Measurements from ENCODE around the gene FOXE3. TPM values are rescaled to one million over a fixed set of nuclear protein-coding genes. Genes with fewer than 3 reads are reported as not detected.

The FOXE3 gene
- polyA plus RNA-seq, 3 donors: not detected

DNA sequence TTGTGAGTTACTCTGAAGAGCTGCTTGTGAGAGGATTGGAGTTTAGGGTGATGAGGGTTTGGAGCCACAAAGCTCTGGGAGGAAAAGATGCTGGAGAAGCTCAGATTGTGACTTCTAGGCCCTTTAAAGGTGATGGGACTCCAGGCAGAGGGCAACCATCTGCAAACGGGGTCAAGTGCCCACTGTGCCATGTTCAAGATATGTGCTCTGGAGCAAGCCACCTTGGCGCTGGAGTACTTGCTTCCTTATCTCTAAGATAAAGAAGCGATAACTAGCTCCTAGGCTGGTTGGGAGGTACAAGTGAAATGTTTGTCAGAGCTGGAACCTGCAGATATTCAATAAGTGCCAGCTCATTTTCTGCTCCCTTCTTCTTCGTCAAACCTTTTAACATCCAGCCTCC is 14.3 kb upstream of the FOXE3 start:
- 55 to 92% (median 88%) methylated on average over 4 of the region's 4 CpGs for WGBS, 3 donors
- no peak overlapping the region for H3K27ac ChIP-seq (ENCODE audit: low read depth, low read length)

DNA sequence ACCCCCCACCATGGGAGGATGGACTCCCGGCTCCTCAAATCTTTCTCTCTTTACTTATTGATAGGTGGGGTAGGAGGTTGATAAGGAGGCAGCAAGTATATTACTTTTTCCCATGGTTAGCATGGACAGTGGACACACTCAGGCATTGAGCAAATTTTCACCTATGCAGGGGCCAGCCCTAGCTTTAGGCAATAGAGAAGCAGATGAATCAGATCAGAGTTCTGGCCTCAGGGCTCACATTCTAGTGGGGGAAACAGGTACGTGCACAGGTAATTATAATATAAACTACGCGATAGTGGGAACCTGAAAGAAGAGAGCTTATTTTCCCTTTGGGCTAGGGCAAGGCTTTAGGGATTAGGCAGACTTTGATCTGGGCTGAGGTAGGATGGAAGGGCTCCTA is 13.5 kb upstream of the FOXE3 start:
- WGBS, 3 donors: 85 to 91% (median 88%) methylated on average over 4 of the region's 4 CpGs
- no peak overlapping the region for H3K27ac ChIP-seq (ENCODE audit: low read depth, low read length)

DNA sequence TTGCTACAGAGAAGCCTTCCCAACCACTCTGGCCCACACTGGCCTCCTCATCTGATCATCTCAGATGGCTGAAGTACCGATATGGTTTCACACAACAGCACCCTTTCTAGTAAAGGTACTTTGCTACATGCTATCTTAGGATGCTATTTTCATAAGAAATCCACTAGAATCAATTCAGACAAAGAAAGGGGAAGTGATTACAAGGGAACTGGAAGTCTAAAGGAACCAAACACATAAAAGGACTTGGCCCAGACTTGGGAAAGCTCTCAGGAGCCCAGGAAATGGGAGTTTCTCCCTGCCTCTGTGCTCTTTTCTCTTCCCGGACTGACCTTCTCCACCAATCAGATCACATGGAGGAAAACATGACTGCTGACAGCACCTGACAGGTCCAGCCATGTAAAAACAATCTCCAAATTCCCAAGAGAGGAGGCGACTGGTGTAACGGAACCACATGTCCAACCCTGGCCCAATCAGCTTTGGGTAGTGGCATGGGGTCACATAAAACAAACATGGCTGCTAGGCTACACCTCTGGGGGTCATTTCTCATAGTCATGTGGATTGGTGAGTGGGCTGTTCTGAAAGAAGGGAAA is 12.7 kb upstream of the FOXE3 start:
- WGBS, 3 donors: 82 to 84% (median 84%) methylated on average over 4 of the region's 4 CpGs
- H3K27ac ChIP-seq (ENCODE audit: low read depth, low read length): no peak overlapping the region

DNA sequence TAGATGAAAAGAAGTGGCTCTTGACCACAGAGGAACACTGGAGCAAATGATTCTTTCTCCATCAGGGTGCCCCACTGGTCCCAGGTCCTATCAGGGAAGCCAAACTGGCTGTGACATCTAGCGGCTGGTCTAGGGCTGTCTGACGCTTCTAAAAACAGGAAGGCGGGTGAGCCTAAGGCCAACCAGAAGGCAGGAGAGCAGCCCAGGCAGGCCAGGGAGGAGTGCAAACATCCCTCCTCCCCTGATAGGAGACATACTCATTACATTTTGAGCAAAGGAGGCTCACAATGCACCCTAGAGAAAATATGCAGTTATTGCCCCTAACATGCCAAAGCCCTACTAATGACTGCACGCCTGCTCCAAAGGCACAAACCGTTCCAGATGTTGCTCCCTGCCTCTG is 10.4 kb upstream of the FOXE3 start:
- no peak overlapping the region for H3K27ac ChIP-seq (ENCODE audit: low read depth, low read length)
- WGBS, 3 donors: 59 to 77% (median 71%) methylated on average over 5 of the region's 5 CpGs

DNA sequence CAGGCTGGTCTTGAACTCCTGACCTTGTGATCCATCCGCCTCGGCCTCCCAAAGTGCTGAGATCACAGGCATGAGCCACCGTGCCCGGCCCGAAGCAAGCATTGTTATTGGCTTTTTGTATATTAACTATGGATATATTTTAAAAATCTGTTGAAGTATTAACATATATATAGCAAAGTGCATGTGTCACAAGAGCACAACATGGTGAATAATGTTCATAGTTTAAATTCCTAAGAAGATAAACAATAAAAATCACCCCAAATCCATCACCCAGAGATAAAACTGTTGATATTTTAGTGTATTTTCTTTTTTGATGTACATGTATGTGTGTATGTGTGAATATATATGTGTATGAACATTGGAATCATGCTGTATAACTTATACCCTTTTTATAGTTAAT is 9.1 kb upstream of the FOXE3 start:
- WGBS, 3 donors: 87 to 94% (median 94%) methylated on average over 5 of the region's 5 CpGs

DNA sequence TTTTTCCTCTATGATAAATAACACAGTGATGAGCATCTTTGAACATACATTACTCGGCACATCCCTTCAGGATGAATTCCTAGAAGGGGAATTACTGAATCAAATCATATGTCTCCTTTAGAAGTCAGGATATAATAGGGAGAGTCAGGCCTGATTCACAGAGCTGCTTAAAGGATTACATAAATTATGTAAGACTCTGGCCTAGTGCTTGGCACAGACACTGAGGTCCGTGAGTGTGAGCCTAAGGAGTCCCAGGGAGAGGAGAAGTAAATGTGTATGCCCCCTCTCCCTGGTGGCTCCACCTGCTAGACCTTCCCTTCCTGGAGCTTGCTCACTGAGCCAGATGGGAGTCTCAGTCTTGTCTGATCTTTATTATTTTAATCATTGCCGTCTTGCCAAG is 8.6 kb upstream of the FOXE3 start:
- no peak overlapping the region for H3K27ac ChIP-seq (ENCODE audit: low read depth, low read length)
- 77 to 90% (median 82%) methylated on average over 3 of the region's 3 CpGs for WGBS, 3 donors

More for the DNA sequence above, 9.1 kb upstream of the FOXE3 start:
- H3K27ac ChIP-seq (ENCODE audit: low read depth, low read length): no peak overlapping the region

DNA sequence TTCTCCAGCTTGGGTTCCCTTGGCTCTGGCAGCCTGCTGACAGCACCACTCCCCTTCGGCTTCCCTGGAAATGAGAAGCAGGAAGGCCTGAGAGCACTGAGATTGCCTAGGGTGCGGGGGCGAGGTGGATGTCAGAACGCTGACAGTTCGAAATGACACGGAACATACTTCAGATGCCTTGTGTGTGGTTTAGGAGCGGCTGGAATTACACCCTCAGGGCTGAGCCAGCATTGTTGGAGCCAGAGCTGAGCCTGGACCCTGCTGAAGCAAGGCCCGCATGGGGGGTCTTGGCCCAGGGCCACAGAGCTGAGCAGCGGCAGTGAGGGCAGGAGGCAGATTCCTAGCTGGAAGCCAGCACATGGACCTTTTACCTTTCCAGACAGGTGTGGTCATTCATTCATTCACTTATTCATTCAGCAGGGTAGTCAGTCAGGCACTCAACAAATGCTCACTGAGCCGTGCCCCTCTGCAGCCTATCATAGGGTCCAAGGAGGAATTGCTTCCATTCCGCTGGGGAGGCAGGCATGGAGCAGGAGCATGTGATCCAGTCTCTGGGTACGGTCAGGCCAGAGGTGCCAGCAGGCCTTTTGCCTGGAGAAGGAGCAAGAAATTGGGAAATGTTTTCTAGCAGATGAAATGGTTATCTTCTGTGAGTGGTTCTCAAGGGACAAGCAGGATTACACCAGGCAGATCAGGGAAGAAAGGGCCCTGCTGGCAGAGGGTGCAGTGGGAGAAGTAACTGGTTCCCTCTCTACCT is 6.6 kb upstream of the FOXE3 start:
- WGBS, 3 donors: 64 to 78% (median 66%) methylated on average over 12 of the region's 12 CpGs
- no peak overlapping the region for H3K27ac ChIP-seq (ENCODE audit: low read depth, low read length)

DNA sequence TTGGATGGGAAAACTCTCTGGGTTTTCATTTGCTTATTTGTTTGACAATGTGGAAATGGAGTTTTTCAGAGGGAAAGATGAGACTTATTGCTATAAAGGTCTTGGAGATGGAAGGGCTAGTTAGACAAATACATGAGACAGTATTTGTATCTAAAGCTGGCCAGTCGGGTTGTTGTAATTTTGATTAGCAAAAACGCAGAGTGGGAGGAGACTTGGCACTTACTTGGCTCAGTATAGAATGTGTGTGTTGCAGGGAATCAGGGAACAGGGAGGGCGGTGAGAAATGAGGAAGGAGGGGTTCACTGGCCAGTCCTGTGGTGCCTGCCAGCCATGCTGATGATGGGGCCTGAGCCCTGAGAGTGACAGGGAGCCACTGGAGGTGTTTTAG is 6.0 kb upstream of the FOXE3 start:
- WGBS, 3 donors: 57 to 70% (median 63%) methylated on average over 3 of the region's 3 CpGs
- H3K27ac ChIP-seq (ENCODE audit: low read depth, low read length): no peak overlapping the region

DNA sequence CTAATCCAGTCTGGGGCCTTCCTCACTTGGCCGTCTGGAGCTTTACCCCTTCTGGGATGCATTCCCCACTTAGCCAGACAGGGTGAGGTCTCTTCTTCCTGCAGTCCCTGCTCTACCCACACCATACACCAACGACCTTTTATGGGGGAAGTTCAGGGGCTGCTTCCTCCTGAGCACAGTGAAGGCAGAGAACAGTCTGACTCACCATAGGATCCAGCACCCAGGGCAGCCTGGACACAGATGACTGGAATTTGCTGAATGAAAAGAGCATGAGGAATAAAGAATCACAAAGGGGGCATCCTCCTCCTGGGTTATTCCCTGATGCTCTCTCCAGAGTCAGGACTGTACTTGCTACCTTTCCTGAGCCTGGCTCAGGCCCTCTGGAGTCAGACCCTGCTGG is 4.6 kb upstream of the FOXE3 start:
- no peak overlapping the region for H3K27ac ChIP-seq (ENCODE audit: low read depth, low read length)
- 50 to 52% (median 50%) methylated on average over 2 of the region's 2 CpGs for WGBS, 3 donors

DNA sequence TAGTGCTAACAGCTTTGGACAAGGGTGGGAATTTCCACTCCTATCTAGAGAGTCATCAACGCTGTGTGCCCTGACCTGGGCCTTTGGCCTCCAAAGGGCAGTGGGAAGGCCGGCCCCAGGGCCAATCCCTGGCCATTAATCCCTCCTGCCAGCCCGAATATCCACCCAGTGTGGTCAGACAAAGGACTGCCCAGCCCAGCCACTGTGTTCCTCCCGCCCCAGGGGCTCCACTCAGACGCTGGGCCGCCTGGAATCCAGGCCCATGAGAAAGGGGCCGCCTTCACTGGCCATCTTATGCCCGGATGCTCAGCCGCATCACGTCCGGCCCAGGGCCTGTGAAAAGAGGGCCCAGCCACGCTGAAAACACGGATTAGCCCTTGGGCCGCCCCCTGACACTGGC is 3.6 kb upstream of the FOXE3 start:
- H3K27ac ChIP-seq (ENCODE audit: low read depth, low read length): no peak overlapping the region
- WGBS, 3 donors: 85 to 93% (median 91%) methylated on average over 14 of the region's 14 CpGs

DNA sequence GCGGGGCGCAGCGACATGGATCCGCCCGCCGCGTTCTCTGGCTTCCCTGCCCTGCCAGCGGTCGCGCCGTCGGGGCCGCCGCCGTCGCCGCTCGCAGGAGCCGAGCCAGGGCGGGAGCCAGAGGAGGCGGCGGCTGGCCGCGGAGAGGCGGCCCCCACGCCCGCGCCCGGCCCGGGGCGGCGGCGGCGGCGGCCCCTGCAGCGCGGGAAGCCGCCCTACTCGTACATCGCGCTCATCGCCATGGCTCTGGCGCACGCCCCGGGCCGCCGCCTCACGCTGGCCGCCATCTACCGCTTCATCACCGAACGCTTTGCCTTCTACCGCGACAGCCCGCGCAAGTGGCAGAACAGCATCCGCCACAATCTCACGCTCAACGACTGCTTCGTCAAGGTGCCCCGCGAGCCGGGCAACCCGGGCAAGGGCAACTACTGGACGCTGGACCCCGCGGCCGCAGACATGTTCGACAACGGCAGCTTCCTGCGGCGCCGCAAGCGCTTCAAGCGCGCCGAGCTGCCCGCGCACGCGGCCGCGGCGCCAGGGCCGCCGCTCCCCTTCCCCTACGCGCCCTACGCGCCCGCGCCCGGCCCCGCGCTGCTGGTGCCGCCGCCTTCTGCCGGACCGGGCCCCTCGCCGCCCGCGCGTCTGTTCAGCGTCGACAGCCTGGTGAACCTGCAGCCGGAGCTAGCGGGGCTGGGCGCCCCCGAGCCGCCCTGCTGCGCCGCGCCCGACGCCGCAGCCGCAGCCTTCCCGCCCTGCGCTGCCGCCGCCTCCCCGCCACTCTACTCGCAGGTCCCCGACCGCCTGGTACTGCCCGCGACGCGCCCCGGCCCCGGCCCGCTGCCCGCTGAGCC is 459 bp downstream of the FOXE3 start:
- WGBS, 3 donors: 0 to 3% (median 3%) methylated on average over 77 to 134 of the region's 134 CpGs
- no peak overlapping the region for H3K27ac ChIP-seq (ENCODE audit: low read depth, low read length)

DNA sequence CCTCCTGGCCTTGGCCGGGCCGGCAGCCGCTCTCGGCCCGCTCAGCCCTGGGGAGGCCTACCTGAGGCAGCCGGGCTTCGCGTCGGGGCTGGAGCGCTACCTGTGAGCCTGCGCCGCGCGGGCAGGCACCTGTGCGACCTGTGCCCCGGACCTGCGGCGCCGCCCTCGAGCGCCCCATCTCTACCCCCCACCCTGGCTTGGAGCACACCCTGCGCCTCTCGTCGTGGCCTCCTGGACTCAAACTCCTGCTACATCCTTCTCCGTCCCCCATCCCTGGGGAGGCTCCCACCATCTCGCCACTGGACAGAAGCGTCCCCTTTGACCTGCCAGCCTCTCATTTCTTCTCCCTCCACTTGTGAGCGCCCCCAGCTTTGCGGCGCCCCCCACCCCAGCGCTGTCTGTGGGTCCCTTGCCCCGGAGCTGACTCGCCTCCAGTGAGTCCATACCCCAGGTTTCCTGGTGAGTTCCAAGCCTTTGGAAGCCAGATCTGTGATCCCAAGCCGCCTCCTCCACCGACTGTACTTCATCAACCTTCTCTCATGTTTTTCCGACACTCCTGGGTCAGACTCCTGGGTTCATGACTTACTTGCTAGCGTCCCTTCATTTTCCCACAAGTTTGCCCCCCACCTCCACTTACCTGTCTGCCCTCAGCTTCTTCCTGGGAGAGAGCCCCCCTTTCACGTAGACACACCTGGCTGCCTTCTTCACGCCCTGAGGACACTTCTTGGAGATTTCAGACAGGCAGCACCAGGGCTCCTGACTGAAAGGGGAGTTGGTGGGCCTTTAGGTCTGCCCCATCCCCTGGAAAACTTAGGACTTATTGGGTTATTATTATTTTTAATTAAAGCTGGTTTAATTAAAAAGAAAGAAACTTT is 1.3 kb downstream of the FOXE3 start:
- no peak overlapping the region for H3K27ac ChIP-seq (ENCODE audit: low read depth, low read length)
- WGBS, 3 donors: 21 to 38% (median 34%) methylated on average over 33 to 39 of the region's 39 CpGs

DNA sequence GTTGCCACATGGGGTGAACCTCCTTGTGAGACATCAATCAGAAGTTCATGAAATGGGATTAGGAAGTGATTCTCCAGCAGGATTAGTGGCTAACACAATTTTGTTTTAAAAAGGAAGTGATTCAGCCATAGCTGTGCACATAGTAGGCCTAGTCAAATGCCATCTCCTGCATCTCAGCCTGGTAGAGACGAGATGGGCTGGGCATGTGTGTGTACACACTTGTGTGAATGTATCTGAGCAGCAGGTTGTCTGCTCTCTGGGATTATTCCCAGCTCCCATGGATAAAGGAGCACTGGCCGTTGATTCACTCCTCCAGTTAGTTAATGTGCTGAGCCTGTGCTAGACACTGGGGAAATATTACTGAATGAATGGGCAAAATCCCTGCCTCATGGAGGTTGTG is 2.0 kb downstream of the FOXE3 start:
- H3K27ac ChIP-seq (ENCODE audit: low read depth, low read length): no peak overlapping the region
- 77 to 84% (median 84%) methylated on average over 2 of the region's 2 CpGs for WGBS, 3 donors

DNA sequence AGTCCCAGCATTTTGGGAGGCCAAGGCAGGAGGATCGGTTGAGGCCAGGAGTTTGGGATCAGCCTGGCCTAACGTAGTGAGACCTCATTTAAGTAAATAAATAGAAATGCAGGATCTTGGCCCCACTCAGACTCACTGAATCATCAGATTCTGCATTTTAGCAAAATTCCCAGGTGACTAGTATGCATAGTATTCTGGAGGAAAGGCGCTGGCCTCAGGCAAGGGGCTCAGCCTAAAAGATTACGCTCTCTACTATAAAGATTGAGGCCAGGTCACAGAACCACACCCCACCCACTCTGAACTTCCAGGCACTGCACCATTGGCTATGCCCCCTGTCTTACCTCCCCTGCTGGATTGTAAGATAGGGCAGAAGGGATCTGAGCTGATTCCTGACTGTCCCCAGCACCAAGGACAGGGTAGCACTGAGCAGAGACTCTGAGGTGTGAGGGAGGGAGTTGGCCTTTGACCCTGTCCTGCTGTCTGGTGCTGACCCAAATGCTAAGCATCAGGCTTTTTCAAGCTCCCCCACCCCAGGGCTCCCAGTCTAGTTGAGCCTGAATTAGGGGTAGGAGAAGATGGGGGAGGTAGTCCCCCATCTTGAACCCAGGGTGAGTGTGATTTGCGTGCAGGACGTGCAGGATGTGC is 2.7 kb downstream of the FOXE3 start:
- H3K27ac ChIP-seq (ENCODE audit: low read depth, low read length): no peak overlapping the region
- WGBS, 3 donors: 92 to 94% (median 92%) methylated on average over 6 of the region's 6 CpGs

DNA sequence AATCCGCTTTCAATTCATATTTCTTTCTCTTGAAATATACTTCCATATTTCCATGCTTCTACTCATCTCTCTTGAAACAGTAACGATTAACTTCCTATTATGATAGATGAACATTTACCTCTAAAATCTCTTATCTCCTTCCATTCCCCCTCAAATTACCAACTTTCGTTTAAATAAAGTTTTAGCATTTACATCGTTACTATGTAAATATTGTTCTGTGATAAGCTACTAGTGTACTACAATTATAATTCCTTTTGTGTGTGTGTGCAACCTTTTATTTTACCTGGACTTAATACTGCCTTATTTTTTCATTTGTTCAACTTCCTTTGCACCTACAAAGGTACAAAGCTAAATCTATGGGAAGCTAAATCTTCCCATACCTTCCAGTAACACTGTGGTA is 4.5 kb downstream of the FOXE3 start:
- H3K27ac ChIP-seq (ENCODE audit: low read depth, low read length): no peak overlapping the region
- 63 to 88% (median 88%) methylated on average over 4 of the region's 4 CpGs for WGBS, 3 donors

DNA sequence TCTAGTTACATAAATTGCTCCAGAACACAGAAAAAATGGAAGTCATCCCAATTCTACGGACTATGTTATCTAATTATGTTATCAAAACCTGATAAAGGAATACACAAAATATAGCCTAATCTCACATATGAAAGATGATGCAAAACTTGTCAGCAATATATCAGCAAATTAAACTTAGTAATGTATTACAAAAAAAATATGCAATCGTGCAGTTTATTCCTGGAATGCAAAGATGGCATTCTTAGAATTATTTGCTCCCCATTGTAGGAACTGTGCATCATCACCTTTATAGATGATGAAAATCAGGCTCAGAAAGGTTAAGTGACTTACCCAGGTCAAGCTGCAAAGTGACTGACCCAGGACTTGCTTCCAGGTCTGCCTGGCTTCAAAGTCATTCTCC is 7.8 kb downstream of the FOXE3 start:
- H3K27ac ChIP-seq (ENCODE audit: low read depth, low read length): no peak overlapping the region
- WGBS, 3 donors: 19 to 40% (median 37%) methylated on average over 2 of the region's 2 CpGs

DNA sequence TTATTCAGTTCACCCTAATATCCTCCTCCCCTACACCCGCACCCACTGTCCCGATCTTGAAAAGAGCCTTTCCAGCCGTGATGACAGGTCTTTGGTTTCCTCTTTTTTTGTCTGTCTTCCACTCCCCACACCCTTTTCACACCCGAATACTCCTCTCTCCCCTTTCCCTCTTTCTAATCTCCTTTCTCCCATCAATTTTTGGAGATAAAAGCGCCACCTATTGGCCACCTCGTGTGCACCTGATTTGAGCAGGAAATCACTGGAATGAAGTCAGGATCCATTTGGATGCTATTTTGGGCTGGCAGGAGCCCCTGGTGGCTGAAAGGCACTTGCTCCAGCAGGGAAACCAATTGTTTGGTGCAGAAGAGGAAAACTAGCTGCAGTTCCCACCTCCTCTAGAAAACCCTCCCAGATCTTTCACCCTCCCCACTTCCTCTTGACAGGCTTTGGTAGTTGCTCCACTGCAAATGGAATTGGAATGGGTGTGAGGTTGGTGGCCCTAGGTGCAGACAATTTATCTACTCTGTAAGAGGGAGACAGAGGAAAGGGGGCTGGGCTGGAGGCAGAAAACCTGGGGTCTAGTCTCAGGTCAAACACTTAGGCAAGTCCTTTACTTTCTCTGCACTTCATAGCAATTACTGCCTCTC is 8.4 kb downstream of the FOXE3 start:
- 4 to 7% (median 6%) methylated on average over 6 of the region's 6 CpGs for WGBS, 3 donors

DNA sequence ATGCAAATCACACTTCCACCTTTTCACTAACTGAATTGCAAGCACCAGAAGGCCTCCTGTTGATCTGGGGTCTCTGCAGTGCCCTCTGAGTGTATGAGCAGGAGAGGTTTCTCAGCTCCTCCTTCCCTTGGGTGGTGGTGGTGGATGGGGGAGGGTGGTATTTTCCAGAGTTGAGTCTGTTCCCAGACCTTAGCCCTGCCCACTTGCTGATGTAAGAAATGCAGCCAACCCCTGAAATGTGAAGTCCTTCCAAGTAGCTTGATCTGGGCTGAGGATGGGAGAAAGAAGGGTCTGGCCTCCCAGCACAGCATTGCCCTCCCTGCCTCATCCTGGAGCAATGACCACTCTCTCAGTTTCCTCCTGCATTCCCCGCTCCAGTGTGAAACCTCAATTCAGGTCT is 15.4 kb downstream of the FOXE3 start:
- no peak overlapping the region for H3K27ac ChIP-seq (ENCODE audit: low read depth, low read length)
- 77 to 92% (median 92%) methylated on average over 1 of the region's 1 CpG for WGBS, 3 donors

More for the DNA sequence above, 8.4 kb downstream of the FOXE3 start:
- H3K27ac ChIP-seq (ENCODE audit: low read depth, low read length): no peak overlapping the region
